Measurements from ENCODE around the gene COL8A1. TPM values are rescaled to one million over a fixed set of nuclear protein-coding genes. Genes with fewer than 3 reads are reported as not detected.

COL8A1 gene
- total and polyA plus RNA-seq, 8 donors: 0.24 to 10.1 (median 0.59) TPM

- 58 to 75% methylated on average over 3 of the region's 3 CpGs for WGBS, 2 donors
- no peak overlapping the region for H3K27ac ChIP-seq
- TF ChIP-seq CTCF (IDR thresholded peaks at IDR 0.05): no peak
- H3K4me1 ChIP-seq: no peaks in the 10 kb centered on the region
- intact Hi-C loops (cut with DNase I): no loop called here
- no peak overlapping the region for H3K4me3 ChIP-seq
- no peaks in the 10 kb centered on the region for H3K36me3 ChIP-seq
- FAIRE-seq (no peak), ATAC-seq (no peak), DNase-seq (no peak)
- peaks cover 0 to 6% (median 0%) of the 10 kb centered on the region in 4 donors for H3K27me3 ChIP-seq
- no peaks in the 10 kb centered on the region for H3K9me3 ChIP-seq
Measured at GRCh38 chr3:99647081-99647480, 8.7 kb downstream of the COL8A1 start.

DNA sequence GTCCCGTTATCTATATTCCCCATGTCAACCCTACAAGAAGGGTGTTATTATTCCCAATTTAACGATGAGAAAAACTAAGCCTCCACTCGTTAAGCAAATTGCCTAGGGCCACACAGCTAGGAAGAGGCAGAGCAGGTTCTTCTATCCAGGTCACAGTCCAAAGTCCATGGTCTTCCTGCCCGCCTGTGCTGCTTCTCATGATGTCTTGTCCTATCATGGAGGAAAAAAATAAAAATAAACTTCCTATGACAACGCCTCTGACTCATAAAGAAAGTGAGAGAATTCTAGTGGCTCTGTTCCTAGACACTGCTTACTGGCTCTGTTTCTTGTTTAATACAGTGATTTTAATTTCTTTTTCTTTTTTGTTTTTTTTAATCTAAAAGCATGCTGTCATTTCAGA lies 9.7 kb downstream of the COL8A1 start:
- no peak overlapping the region for H3K4me3 ChIP-seq
- H3K27ac ChIP-seq: no peak overlapping the region
- TF ChIP-seq CTCF (IDR thresholded peaks at IDR 0.05): no peak
- WGBS, 2 donors: 15 to 18% methylated on average over 5 of the region's 5 CpGs
- H3K4me1 ChIP-seq: no peaks in the 10 kb centered on the region
- FAIRE-seq (peak; percentile 85), DNase-seq (no peak), ATAC-seq (peak in 3 of 4 donors; percentile 41 to 51 (median 50))
- intact Hi-C loops (cut with DNase I): no loop called here
- H3K36me3 ChIP-seq: no peaks in the 10 kb centered on the region
- no peaks in the 10 kb centered on the region for H3K9me3 ChIP-seq
- peaks cover 0 to 6% (median 0%) of the 10 kb centered on the region in 4 donors for H3K27me3 ChIP-seq

- H3K4me1 ChIP-seq: no peaks in the 10 kb centered on the region
- H3K36me3 ChIP-seq: no peaks in the 10 kb centered on the region
- intact Hi-C loops (cut with DNase I): no loop called here
- H3K27me3 ChIP-seq: peaks cover 0 to 6% (median 0%) of the 10 kb centered on the region in 4 donors
- DNase-seq: no peak
- H3K4me3 ChIP-seq: no peak overlapping the region
- no peak overlapping the region for H3K27ac ChIP-seq
- no peak for FAIRE-seq
- no peak for TF ChIP-seq CTCF (IDR thresholded peaks at IDR 0.05)
- no peaks in the 10 kb centered on the region for H3K9me3 ChIP-seq
- 64 to 84% methylated on average over 4 of the region's 4 CpGs for WGBS, 2 donors
- ATAC-seq: no peak
Measured at GRCh38 chr3:99648516-99648915, 10.1 kb downstream of the COL8A1 start.

DNA sequence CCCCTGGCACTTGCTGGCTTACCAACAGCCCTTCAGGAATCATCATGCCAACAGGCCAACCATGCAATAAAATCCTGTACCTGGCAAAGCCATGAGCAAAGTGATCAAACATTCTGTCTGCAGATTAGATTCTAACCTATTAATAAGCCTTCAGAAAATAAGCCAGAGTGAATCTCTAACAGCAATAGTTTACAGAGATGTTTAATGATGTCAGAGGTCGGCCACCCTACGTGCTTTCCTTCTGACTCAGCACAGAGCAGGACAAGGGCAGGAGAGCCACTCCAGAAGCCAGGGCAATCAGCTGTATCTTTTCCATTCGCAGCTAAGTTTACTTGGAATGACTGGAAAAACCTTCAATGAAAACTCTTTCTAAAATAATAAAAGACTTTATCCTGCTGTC lies 13.1 kb downstream of the COL8A1 start:
- H3K27ac ChIP-seq: no peak overlapping the region
- WGBS, 2 donors: 13 to 18% methylated on average over 3 of the region's 3 CpGs
- no peaks in the 10 kb centered on the region for H3K9me3 ChIP-seq
- intact Hi-C loops (cut with DNase I): no loop called here
- no peaks in the 10 kb centered on the region for H3K27me3 ChIP-seq
- FAIRE-seq (no peak), DNase-seq (no peak), ATAC-seq (peak in 1 of 4 donors; percentile 35)
- H3K4me3 ChIP-seq: no peak overlapping the region
- no peaks in the 10 kb centered on the region for H3K36me3 ChIP-seq
- no peaks in the 10 kb centered on the region for H3K4me1 ChIP-seq
- TF ChIP-seq CTCF (IDR thresholded peaks at IDR 0.05): no peak

GRCh38 chr3:99656624-99657023 lies 18.2 kb downstream of the COL8A1 start:
- H3K27ac ChIP-seq: no peak overlapping the region
- no peak for DNase-seq
- 38 to 51% methylated on average over 3 of the region's 3 CpGs for WGBS, 2 donors
- intact Hi-C loops (cut with DNase I): no loop called here
- no peak for TF ChIP-seq CTCF (IDR thresholded peaks at IDR 0.05)
- H3K27me3 ChIP-seq: no peaks in the 10 kb centered on the region
- no peak for FAIRE-seq
- H3K4me3 ChIP-seq: no peak overlapping the region
- ATAC-seq: no peak
- no peaks in the 10 kb centered on the region for H3K36me3 ChIP-seq
- H3K9me3 ChIP-seq: no peaks in the 10 kb centered on the region
- H3K4me1 ChIP-seq: no peaks in the 10 kb centered on the region
